H1 (cell line): ENCODE data around the gene RASGEF1C. TPM values are rescaled to one million over a fixed set of nuclear protein-coding genes. Genes with fewer than 3 reads are reported as not detected.

Experiments used
- CBX5 ChIP-seq: fragments of 300-800, 300-1000 bp; sonication (generic); IDR thresholded peaks from 2 replicates; pipeline ENCODE4 v1.7.1; 2016; ENCODE audit warnings: antibody characterized with exemption, low read length, low read depth
- polyA plus RNA-seq, 7 experiments: library from polyadenylated mRNA; depleted of rRNA in 3 of 7; stranded (reverse) in 5 of 7; unstranded in 2 of 7; fragments of >200 nt in 5 of 7; fragments of 200-250 nt in 2 of 7; gene quantifications; 1 replicate in 5 of 7; 2 replicates in 1 of 7; 4 replicates in 1 of 7; pipeline versions ENCODE4 v1.2.1 to v1.2.3, GENCODE V29; 2011 to 2013; ENCODE audit warnings: missing spikeins in 2 of 7, mixed read lengths in 2 of 7
- total RNA-seq: library from RNA; stranded (reverse); fragmentation: NEBNext Ultra II Directional; extraction: Animal tissue kit (Norgen Biotek cat#: 25700); gene quantifications from 2 replicates; pipeline ENCODE4 v1.2.1, GENCODE V29; 2021

Gene RASGEF1C
- total and polyA plus RNA-seq, 2 of the 8 experiments (the other 6 are each of a cell fraction or from before 2014, with no cell fraction given) = 0.26 to 0.61 TPM

GRCh38 chr5:180122875-180123274 is 86.1 kb downstream of the RASGEF1C start (continued):
- TF ChIP-seq CBX5 = no peak
